K562 (cell line): ENCODE data around the gene TMEM121.

Experiments
- NCOR1 ChIP-seq: fragments of 450-650 bp; IDR thresholded peaks from 2 replicates; pipeline ENCODE4 v1.6.1; 2016; ENCODE audit warnings: mild to moderate bottlenecking, moderate library complexity
- SMC3 ChIP-seq: conservative IDR thresholded peaks from 2 replicates; pipeline ENCODE4 v1.6.1; 2011; ENCODE audit warnings: low read depth, low read length, improper control_type of control experiment; ENCODE audit not compliant: insufficient read depth
- ZNF12 ChIP-seq: sonication (generic); formaldehyde crosslinking; IDR thresholded peaks from 2 replicates; pipeline ENCODE4 v1.4.0; 2020; ENCODE audit warnings: mild to moderate bottlenecking, missing genetic modification reagents
- ZNF76 ChIP-seq: fragments of 250-450 bp; sonication (Bioruptor Pico); IDR thresholded peaks from 2 replicates; pipeline ENCODE4 v1.4.0; 2020; ENCODE audit warnings: mild to moderate bottlenecking, moderate library complexity, borderline replicate concordance
- TF ChIP-seq, protein P1 (sequence below), 3 experiments: IDR thresholded peaks in 2 of 3; conservative IDR thresholded peaks in 1 of 3; 2 replicates each; pipeline ENCODE4 v1.5.1; 2011 to 2012; ENCODE audit warnings: low read length in 3 of 3, mild to moderate bottlenecking in 3 of 3, control low read depth in 2 of 3, improper control_type of control experiment in 1 of 3, inconsistent platforms in 1 of 3, low read depth in 1 of 3, mixed read lengths in 1 of 3, moderate library complexity in 1 of 3; ENCODE audit not compliant: insufficient read depth in 2 of 3
- TF ChIP-seq, protein P2 (sequence below): conservative IDR thresholded peaks from 2 replicates; pipeline ENCODE4 v1.6.1; 2011; ENCODE audit warnings: low read depth, mild to moderate bottlenecking, low read length; ENCODE audit not compliant: control insufficient read depth
- TF ChIP-seq, protein P3 (sequence below): sonication (generic); formaldehyde crosslinking; IDR thresholded peaks from 2 replicates; pipeline ENCODE4 v1.9.0; 2022; ENCODE audit warnings: mild to moderate bottlenecking, missing genetic modification reagents

DNA sequence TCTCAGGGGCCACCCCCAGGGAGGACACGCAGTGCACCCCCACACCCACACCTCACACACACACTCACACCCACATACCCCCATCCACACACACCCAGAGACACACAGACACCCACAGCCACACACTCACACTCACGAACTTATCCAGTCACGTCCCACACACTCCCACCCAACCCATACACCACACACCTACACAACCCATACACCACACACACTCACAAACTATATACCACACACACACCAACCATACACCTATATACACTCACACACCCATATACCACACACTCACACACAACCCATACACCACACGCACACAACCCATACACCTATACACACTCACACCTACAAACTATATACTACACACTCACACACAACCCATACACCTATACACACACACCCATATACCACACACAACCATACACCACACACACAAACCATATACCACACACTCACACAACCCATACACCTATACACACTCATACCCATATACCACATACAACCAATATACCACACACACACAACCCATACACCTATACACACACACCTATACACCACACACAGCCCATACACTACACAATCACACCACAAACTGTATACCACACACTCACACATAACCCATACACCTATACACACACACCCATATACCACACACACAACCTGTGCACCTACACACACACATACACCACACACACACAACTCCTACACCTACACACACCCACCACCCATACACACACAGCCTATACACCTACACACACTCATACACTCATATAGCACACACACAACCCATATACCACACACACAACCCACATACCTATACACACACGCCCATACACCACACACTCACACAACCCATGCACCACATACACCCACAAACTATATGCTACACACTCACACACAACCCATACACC is 42.7 kb downstream of the TMEM121 start:
- TF ChIP-seq ZNF12 (CRISPR knock-in tag) (no peak), ZNF76 (no peak), NCOR1 (no peak), SMC3 (no peak)
- TF ChIP-seq, protein P1, sequence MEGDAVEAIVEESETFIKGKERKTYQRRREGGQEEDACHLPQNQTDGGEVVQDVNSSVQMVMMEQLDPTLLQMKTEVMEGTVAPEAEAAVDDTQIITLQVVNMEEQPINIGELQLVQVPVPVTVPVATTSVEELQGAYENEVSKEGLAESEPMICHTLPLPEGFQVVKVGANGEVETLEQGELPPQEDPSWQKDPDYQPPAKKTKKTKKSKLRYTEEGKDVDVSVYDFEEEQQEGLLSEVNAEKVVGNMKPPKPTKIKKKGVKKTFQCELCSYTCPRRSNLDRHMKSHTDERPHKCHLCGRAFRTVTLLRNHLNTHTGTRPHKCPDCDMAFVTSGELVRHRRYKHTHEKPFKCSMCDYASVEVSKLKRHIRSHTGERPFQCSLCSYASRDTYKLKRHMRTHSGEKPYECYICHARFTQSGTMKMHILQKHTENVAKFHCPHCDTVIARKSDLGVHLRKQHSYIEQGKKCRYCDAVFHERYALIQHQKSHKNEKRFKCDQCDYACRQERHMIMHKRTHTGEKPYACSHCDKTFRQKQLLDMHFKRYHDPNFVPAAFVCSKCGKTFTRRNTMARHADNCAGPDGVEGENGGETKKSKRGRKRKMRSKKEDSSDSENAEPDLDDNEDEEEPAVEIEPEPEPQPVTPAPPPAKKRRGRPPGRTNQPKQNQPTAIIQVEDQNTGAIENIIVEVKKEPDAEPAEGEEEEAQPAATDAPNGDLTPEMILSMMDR (IDR thresholded peaks at IDR 0.05 in 2 of 3, conservative IDR thresholded peaks at IDR 0.05 in 1 of 3; ENCODE audit: insufficient read depth in 2 of 3, low read depth in 1 of 3, low read length in 3 of 3): no peak
- TF ChIP-seq, protein P2, sequence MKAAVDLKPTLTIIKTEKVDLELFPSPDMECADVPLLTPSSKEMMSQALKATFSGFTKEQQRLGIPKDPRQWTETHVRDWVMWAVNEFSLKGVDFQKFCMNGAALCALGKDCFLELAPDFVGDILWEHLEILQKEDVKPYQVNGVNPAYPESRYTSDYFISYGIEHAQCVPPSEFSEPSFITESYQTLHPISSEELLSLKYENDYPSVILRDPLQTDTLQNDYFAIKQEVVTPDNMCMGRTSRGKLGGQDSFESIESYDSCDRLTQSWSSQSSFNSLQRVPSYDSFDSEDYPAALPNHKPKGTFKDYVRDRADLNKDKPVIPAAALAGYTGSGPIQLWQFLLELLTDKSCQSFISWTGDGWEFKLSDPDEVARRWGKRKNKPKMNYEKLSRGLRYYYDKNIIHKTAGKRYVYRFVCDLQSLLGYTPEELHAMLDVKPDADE: no peak
- TF ChIP-seq, protein P3, sequence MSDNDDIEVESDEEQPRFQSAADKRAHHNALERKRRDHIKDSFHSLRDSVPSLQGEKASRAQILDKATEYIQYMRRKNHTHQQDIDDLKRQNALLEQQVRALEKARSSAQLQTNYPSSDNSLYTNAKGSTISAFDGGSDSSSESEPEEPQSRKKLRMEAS (CRISPR knock-in tag): no peak
